Spleen (tissue), 11 donors: ENCODE results near the gene FA2H. TPM values are rescaled to one million over a fixed set of nuclear protein-coding genes. Genes with fewer than 3 reads are reported as not detected.
"Not testable (repeated sequence)": the region's sequence is repeated elsewhere in the genome, so short reads cannot be mapped to it uniquely, and the experiment has no call there.

ENCODE experiments used
- DNase-seq: peaks from one replicate; pipeline ENCODE4 v3.0.0-alpha.2; 2020
- H3K27ac ChIP-seq, 8 donors: fragments of 200-600 bp; sonication (generic) in 7 of 8; 1 replicate in 4 of 8; 2 replicates in 4 of 8; pipeline versions ENCODE4 v1.5.0 to v1.8.0; 2016 to 2021; ENCODE audit warnings: inconsistent platforms in 4 of 8, mild to moderate bottlenecking in 4 of 8, moderate library complexity in 1 of 8
- H3K27me3 ChIP-seq, 7 donors: fragments of 200-600 bp; sonication (generic) in 6 of 7; replicated peaks in 1 of 7; 1 replicate in 4 of 7; 2 replicates in 3 of 7; pipeline versions ENCODE4 v1.5.0 to v1.8.0; 2016 to 2021; ENCODE audit warnings: inconsistent platforms in 3 of 7, mild to moderate bottlenecking in 1 of 7
- H3K36me3 ChIP-seq, 6 donors: fragments of 200-600 bp; sonication (generic) in 5 of 6; 1 replicate in 4 of 6; 2 replicates in 2 of 6; pipeline versions ENCODE4 v1.5.0 to v1.8.0; 2016 to 2021; ENCODE audit warnings: inconsistent platforms in 2 of 6
- H3K4me1 ChIP-seq, 6 donors: fragments of 200-600 bp; sonication (generic) in 5 of 6; 1 replicate in 3 of 6; 2 replicates in 3 of 6; pipeline versions ENCODE4 v1.5.0 to v1.8.0; 2016 to 2021; ENCODE audit warnings: inconsistent platforms in 3 of 6
- H3K4me3 ChIP-seq, 8 donors: fragments of 200-600 bp; sonication (generic) in 7 of 8; 1 replicate in 4 of 8; 2 replicates in 4 of 8; pipeline versions ENCODE4 v1.5.0 to v1.8.0; 2016 to 2021; ENCODE audit warnings: inconsistent platforms in 4 of 8, mild to moderate bottlenecking in 4 of 8, moderate library complexity in 2 of 8
- H3K9me3 ChIP-seq, 8 donors: fragments of 200-600 bp; sonication (generic) in 7 of 8; 1 replicate in 4 of 8; 2 replicates in 4 of 8; pipeline versions ENCODE4 v1.5.0 to v1.8.0; 2016 to 2021; ENCODE audit warnings: inconsistent platforms in 4 of 8
- POLR2A ChIP-seq, 3 donors: fragments of 450-650 bp; IDR thresholded peaks; one replicate each; pipeline ENCODE4 v1.5.1; 2017; ENCODE audit warnings: antibody characterized with exemption in 3 of 3, mild to moderate bottlenecking in 1 of 3
- POLR2AphosphoS5 ChIP-seq, 3 donors: sonication (generic); formaldehyde crosslinking; IDR thresholded peaks; one replicate each; pipeline ENCODE4 v1.5.1; 2017; ENCODE audit warnings: antibody characterized with exemption in 3 of 3
- WGBS, 5 donors: extraction: QIAGEN DNeasy Blood & Tissue Kit in 3 of 5; methylation state at CpG; one replicate each; pipeline versions ENCODE4 v1.1.5 to v1.1.7; 2013 to 2018; 5-methylcytosine and 5-hydroxymethylcytosine counted together
- intact Hi-C: fragments of 100-400 bp; cut with DNase I; formaldehyde crosslinking; loops from one replicate; pipeline ENCODE4 v1.15.0; 2023; ENCODE audit warnings: low total_unique reads
- polyA plus RNA-seq, 3 donors: library from polyadenylated mRNA; stranded (reverse); fragments of 200-250 nt; gene quantifications; one replicate each; pipeline ENCODE4 v1.2.1, GENCODE V29; 2013
- total RNA-seq, 7 donors: library from RNA; depleted of rRNA in 3 of 7; stranded (reverse); fragments of >200 nt in 3 of 7; fragmentation: NEBNext Ultra II Directional in 4 of 7; extraction: Animal tissue kit (Norgen Biotek cat#: 25700) in 4 of 7; gene quantifications; one replicate each; pipeline versions ENCODE4 v1.1.0 to v1.2.1, GENCODE V29; 2016 to 2021
- TF ChIP-seq, protein P1 (sequence below), 11 experiments: fragments of 200-600 bp in 7 of 11; fragments of 450-650 bp in 4 of 11; sonication (generic) in 4 of 11; IDR thresholded peaks in 8 of 11; conservative IDR thresholded peaks in 3 of 11; 1 replicate in 7 of 11; 2 replicates in 4 of 11; pipeline versions ENCODE4 v1.4.0 to v1.8.0; 2016 to 2021; ENCODE audit warnings: antibody characterized with exemption in 11 of 11, inconsistent platforms in 4 of 11, mild to moderate bottlenecking in 1 of 11
- donor health status: healthy with polysubstance abuse.
- donor health status: DM: no; HTN: no; CAD: no; lungs with moderate emphysema.
- donor health status: DM: no; HTN: no; CAD: no.
- donor health status: Bipolar disorder and iron deficiency.
- donor health status: healthy.
- donor health status: DM: no; HTN: no; CAD: no.
- donor health status: DM: yes; HTN: yes; CAD: no.

FA2H gene
- total and polyA plus RNA-seq, 10 donors = 0.23 to 2.6 (median 0.59) TPM

DNA sequence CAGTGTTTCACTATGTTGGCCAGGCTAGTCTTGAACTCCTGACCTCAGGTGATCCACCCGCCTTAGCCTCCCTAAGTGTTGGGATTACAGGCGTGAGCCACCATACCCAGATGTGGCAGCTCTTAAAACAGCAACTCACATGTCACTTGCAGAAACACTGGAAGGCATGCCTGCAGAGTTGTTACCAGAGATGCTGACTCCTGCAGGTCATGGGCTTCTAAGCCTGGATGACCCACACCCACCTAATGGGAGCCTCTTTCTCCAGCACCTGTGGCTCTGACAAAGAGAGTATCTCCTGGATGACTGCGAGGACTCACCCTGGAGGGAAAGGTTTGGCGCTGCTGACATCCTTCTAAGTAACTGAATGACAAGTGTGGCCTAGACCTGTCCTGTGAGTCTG is 96.8 kb downstream of the FA2H start:
- no peaks in the 10 kb centered on the region for H3K4me1 ChIP-seq
- intact Hi-C loops = no loop called here
- no peak overlapping the region for H3K4me3 ChIP-seq
- H3K36me3 ChIP-seq = peaks cover 0 to 100% (median 100%) of the 10 kb centered on the region in 6 donors
- WGBS, 5 donors = 91 to 100% (median 98%) methylated on average over 4 of the region's 4 CpGs
- no peak for DNase-seq
- H3K9me3 ChIP-seq = no peaks in the 10 kb centered on the region
- no peaks in the 10 kb centered on the region for H3K27me3 ChIP-seq
- H3K27ac ChIP-seq = no peak overlapping the region
- no peak for TF ChIP-seq POLR2AphosphoS5 (IDR thresholded peaks at IDR 0.05)
- no peak for TF ChIP-seq POLR2A (IDR thresholded peaks at IDR 0.05)
- TF ChIP-seq, protein P1, sequence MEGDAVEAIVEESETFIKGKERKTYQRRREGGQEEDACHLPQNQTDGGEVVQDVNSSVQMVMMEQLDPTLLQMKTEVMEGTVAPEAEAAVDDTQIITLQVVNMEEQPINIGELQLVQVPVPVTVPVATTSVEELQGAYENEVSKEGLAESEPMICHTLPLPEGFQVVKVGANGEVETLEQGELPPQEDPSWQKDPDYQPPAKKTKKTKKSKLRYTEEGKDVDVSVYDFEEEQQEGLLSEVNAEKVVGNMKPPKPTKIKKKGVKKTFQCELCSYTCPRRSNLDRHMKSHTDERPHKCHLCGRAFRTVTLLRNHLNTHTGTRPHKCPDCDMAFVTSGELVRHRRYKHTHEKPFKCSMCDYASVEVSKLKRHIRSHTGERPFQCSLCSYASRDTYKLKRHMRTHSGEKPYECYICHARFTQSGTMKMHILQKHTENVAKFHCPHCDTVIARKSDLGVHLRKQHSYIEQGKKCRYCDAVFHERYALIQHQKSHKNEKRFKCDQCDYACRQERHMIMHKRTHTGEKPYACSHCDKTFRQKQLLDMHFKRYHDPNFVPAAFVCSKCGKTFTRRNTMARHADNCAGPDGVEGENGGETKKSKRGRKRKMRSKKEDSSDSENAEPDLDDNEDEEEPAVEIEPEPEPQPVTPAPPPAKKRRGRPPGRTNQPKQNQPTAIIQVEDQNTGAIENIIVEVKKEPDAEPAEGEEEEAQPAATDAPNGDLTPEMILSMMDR (IDR thresholded peaks at IDR 0.05 in 8 of 11, conservative IDR thresholded peaks at IDR 0.05 in 3 of 11) = no peak

DNA sequence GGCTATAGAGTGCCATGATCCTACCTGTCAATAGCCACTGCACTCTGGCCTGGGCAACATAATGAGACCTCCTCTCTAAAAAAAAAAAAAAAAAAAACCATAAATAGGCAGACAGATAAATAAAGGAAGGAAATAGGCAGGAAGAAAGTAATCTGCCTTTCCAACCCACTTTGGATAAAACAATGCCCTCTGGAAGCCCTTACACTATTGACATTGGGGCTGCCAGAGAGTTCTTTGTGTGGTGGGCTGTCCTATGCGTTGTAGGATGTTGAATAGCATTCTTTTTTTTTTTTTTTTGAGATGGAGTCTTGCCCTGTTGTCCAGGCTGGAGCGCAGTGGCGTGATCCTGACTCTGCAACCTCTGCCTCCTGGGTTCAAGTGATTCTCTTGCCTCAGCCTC is 100.7 kb downstream of the FA2H start:
- Histone ChIP-seq H3K36me3 (peaks cover 0 to 83% (median 78%) of the 10 kb centered on the region in 6 donors), H3K27me3 (no peaks in the 10 kb centered on the region), H3K27ac (no peak overlapping the region), H3K4me3 (no peak overlapping the region), H3K4me1 (no peaks in the 10 kb centered on the region), H3K9me3 (no peaks in the 10 kb centered on the region)
- DNase-seq = no peak
- 73 to 93% (median 80%) methylated on average over 3 of the region's 3 CpGs for WGBS, 5 donors
- intact Hi-C loops = no loop called here
- no peak for TF ChIP-seq POLR2A (IDR thresholded peaks at IDR 0.05)
- no peak for TF ChIP-seq POLR2AphosphoS5 (IDR thresholded peaks at IDR 0.05)
- TF ChIP-seq, protein P1 (IDR thresholded peaks at IDR 0.05 in 8 of 11, conservative IDR thresholded peaks at IDR 0.05 in 3 of 11) = no peak

DNA sequence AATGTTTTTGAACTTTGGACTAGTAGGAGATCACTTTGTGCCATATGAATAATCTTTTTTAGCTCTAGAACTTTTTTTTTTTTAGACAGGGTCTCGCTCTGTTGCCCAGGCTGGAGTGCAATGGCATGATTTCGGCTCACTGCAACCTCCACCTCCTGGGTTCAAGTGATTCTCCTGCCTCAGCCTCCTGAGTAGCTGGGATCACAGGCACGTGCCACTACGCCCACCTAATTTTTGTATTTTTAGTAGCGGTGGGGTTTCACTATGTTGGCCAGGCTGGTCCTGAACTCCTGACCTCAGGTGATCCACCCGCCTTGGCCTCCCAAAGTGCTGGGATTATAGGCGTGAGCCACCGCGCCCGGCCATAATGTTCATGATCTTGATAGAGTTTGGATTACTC is 105.7 kb downstream of the FA2H start:
- DNase-seq, H3K4me3 ChIP-seq, intact Hi-C loops, H3K27me3 ChIP-seq, H3K9me3 ChIP-seq, H3K27ac ChIP-seq: not testable (repeated sequence)
- H3K36me3 ChIP-seq = peaks cover 0 to 50% (median 37%) of the 10 kb centered on the region in 6 donors
- peaks cover 6 to 37% (median 30%) of the 10 kb centered on the region in 6 donors for H3K4me1 ChIP-seq
- 96 to 97% (median 96%) methylated on average over 10 of the region's 10 CpGs for WGBS, 5 donors

DNA sequence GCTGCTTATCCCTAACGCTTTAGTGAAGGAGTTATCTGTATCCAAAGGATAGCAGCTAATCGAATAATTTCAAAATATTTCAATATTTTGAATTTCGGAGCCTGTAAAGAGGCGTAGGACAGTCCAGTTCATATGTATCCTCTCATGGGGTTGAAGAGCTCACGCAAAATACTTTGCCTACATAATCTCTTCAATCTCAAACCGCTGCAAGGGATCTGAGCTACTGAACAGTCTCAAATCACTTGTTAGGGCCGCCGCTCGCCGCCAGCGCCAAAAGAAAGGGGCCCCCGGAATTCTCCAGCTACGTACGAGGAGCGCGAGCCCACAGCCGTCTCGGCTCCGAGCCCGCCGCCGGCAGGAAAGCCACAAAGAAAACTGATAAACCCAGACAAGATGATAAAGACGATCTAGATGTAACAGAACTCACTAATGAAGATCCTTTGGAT is 107.3 kb downstream of the FA2H start:
- WGBS, 5 donors = 0 to 6% (median 2%) methylated on average over 23 of the region's 23 CpGs
- peaks cover 0 to 50% (median 32%) of the 10 kb centered on the region in 6 donors for H3K36me3 ChIP-seq
- intact Hi-C loops = no loop called here
- no peaks in the 10 kb centered on the region for H3K27me3 ChIP-seq
- peak; percentile 86 for DNase-seq
- no peaks in the 10 kb centered on the region for H3K9me3 ChIP-seq
- peak overlapping the region in 5 of 8 donors; percentile 21 to 91 (median 89) for H3K27ac ChIP-seq
- peak overlapping the region; percentile 51 to 98 (median 92) for H3K4me3 ChIP-seq
- H3K4me1 ChIP-seq = peaks cover 6 to 52% (median 36%) of the 10 kb centered on the region in 6 donors
- TF ChIP-seq, protein P1 (IDR thresholded peaks at IDR 0.05 in 8 of 11, conservative IDR thresholded peaks at IDR 0.05 in 3 of 11) = no peak
- no peak for TF ChIP-seq POLR2AphosphoS5 (IDR thresholded peaks at IDR 0.05)
- no peak for TF ChIP-seq POLR2A (IDR thresholded peaks at IDR 0.05)
